ENCODE data around the gene NPPC.

The NPPC gene

GRCh38 chr2:231894566-231895380, 31.4 kb downstream of the NPPC start:
- TF ChIP-seq OSR1 (CRISPR knock-in tag; IDR thresholded peaks at IDR 0.05): no peak
- TF ChIP-seq GLIS3 (CRISPR knock-in tag; IDR thresholded peaks at IDR 0.05): no peak
- no peak for TF ChIP-seq CSRNP3 (CRISPR knock-in tag; IDR thresholded peaks at IDR 0.05)
- no peak for TF ChIP-seq CREB5 (CRISPR knock-in tag; IDR thresholded peaks at IDR 0.05; ENCODE audit: low read depth)
- no peak for TF ChIP-seq ARNTL (CRISPR knock-in tag; IDR thresholded peaks at IDR 0.05; ENCODE audit: borderline replicate concordance, low read depth)
- no peak for TF ChIP-seq PATZ1 (CRISPR knock-in tag; IDR thresholded peaks at IDR 0.05; ENCODE audit: borderline replicate concordance)
- TF ChIP-seq ISL1 (CRISPR knock-in tag; IDR thresholded peaks at IDR 0.05): no peak
- TF ChIP-seq TSHZ2 (CRISPR knock-in tag; IDR thresholded peaks at IDR 0.05): no peak
- TF ChIP-seq BACH2 (CRISPR knock-in tag; IDR thresholded peaks at IDR 0.05; ENCODE audit: borderline replicate concordance): no peak
- TF ChIP-seq ZFP3 (CRISPR knock-in tag; IDR thresholded peaks at IDR 0.05): no peak
- TF ChIP-seq TOX (CRISPR knock-in tag; IDR thresholded peaks at IDR 0.05; ENCODE audit: borderline replicate concordance): no peak
- no peak for TF ChIP-seq ZFP30 (CRISPR knock-in tag; IDR thresholded peaks at IDR 0.05)
- TF ChIP-seq ESRRG (CRISPR knock-in tag; IDR thresholded peaks at IDR 0.05): no peak
- no peak for TF ChIP-seq POU6F1 (CRISPR knock-in tag; IDR thresholded peaks at IDR 0.05; ENCODE audit: borderline replicate concordance, low read depth)
- ATAC-seq: no peak

GRCh38 chr2:231891514-231891905, 34.7 kb downstream of the NPPC start:
- TF ChIP-seq ZFP30 (CRISPR knock-in tag; IDR thresholded peaks at IDR 0.05): no peak
- TF ChIP-seq OSR1 (CRISPR knock-in tag; IDR thresholded peaks at IDR 0.05): no peak
- no peak for TF ChIP-seq CSRNP3 (CRISPR knock-in tag; IDR thresholded peaks at IDR 0.05)
- TF ChIP-seq TSHZ2 (CRISPR knock-in tag; IDR thresholded peaks at IDR 0.05): no peak
- TF ChIP-seq RARB (CRISPR knock-in tag; IDR thresholded peaks at IDR 0.05): no peak
- TF ChIP-seq ZFP3 (CRISPR knock-in tag; IDR thresholded peaks at IDR 0.05): no peak
- no peak for TF ChIP-seq ZNF8 (CRISPR knock-in tag; IDR thresholded peaks at IDR 0.05)
- no peak for TF ChIP-seq CSDC2 (CRISPR knock-in tag; IDR thresholded peaks at IDR 0.05)
- no peak for TF ChIP-seq PPARA (CRISPR knock-in tag; IDR thresholded peaks at IDR 0.05; ENCODE audit: borderline replicate concordance)
- no peak for ATAC-seq

Data from SK-N-SH treated with all-trans-retinoic acid at 6 μM for 48 hours (cell line).